Bronchial epithelial cell (primary cell): Measurements from ENCODE around the gene TMEM186. TPM values are rescaled to one million over a fixed set of nuclear protein-coding genes. Genes with fewer than 3 reads are reported as not detected.
A peak's percentile ranks its signal among the peaks of the same experiment; 100 is the strongest.
"Not testable (repeated sequence)": the region's sequence is repeated elsewhere in the genome, so short reads cannot be mapped to it uniquely, and the experiment has no call there.

ENCODE experiments used
- DNase-seq: peaks from one replicate; pipeline ENCODE4 v3.0.0-alpha.2; 2010; ENCODE audit warnings: low read depth
- FAIRE-seq: peaks from 2 replicates; lab custom pipeline; 2011; peaks lifted over from hg19 to GRCh38; lab: Jason Lieb, UNC
- H3K27me3 ChIP-seq: 2 replicates; pipeline ENCODE4 v1.5.1; 2011; ENCODE audit warnings: low read length; ENCODE audit not compliant: control insufficient read depth, insufficient read depth
- H3K36me3 ChIP-seq: 2 replicates; pipeline ENCODE4 v1.5.1; 2011; ENCODE audit warnings: low read length; ENCODE audit not compliant: control insufficient read depth, insufficient read depth
- H3K4me3 ChIP-seq: 2 replicates; pipeline ENCODE4 v1.5.1; 2011; ENCODE audit warnings: mild to moderate bottlenecking, low read depth, low read length, control low read depth
- total RNA-seq: library from RNA; depleted of rRNA; stranded (reverse); fragments of >200 nt; gene quantifications from 2 replicates; pipeline ENCODE4 v1.2.1, GENCODE V29; 2014
- TF ChIP-seq, protein P1 (sequence below): IDR thresholded peaks from 2 replicates; pipeline ENCODE4 v1.5.1; 2011; ENCODE audit warnings: mild to moderate bottlenecking, moderate library complexity, low read length, control low read depth, inconsistent platforms; ENCODE audit not compliant: insufficient read depth, severe bottlenecking

TMEM186 gene
- total RNA-seq, 1 donor from 2014 or later = 15.5 TPM

DNA sequence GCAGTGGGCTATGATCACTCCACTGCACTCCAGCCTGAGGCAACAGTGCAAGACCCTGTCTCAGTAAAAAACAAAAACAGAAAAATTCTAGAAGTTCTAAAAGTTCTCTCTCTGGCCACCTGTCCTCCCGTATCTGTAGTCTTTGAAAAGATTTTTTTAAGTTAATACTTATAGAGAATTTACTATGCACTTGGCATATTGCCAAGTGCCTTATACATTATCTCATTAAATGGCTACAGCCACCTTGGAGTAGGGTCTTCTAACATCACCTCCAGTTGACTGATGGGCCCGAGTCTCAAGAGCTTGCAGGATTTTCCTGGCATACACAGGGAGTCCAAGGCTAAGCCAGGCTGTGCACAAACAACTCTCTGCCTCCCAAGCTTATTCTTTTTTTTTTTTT, 44.7 kb downstream of the TMEM186 start:
- FAIRE-seq (no peak), DNase-seq (no peak)
- no peaks in the 10 kb centered on the region for H3K27me3 ChIP-seq
- no peak overlapping the region for H3K4me3 ChIP-seq
- no peaks in the 10 kb centered on the region for H3K36me3 ChIP-seq
- TF ChIP-seq, protein P1, sequence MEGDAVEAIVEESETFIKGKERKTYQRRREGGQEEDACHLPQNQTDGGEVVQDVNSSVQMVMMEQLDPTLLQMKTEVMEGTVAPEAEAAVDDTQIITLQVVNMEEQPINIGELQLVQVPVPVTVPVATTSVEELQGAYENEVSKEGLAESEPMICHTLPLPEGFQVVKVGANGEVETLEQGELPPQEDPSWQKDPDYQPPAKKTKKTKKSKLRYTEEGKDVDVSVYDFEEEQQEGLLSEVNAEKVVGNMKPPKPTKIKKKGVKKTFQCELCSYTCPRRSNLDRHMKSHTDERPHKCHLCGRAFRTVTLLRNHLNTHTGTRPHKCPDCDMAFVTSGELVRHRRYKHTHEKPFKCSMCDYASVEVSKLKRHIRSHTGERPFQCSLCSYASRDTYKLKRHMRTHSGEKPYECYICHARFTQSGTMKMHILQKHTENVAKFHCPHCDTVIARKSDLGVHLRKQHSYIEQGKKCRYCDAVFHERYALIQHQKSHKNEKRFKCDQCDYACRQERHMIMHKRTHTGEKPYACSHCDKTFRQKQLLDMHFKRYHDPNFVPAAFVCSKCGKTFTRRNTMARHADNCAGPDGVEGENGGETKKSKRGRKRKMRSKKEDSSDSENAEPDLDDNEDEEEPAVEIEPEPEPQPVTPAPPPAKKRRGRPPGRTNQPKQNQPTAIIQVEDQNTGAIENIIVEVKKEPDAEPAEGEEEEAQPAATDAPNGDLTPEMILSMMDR = no peak

DNA sequence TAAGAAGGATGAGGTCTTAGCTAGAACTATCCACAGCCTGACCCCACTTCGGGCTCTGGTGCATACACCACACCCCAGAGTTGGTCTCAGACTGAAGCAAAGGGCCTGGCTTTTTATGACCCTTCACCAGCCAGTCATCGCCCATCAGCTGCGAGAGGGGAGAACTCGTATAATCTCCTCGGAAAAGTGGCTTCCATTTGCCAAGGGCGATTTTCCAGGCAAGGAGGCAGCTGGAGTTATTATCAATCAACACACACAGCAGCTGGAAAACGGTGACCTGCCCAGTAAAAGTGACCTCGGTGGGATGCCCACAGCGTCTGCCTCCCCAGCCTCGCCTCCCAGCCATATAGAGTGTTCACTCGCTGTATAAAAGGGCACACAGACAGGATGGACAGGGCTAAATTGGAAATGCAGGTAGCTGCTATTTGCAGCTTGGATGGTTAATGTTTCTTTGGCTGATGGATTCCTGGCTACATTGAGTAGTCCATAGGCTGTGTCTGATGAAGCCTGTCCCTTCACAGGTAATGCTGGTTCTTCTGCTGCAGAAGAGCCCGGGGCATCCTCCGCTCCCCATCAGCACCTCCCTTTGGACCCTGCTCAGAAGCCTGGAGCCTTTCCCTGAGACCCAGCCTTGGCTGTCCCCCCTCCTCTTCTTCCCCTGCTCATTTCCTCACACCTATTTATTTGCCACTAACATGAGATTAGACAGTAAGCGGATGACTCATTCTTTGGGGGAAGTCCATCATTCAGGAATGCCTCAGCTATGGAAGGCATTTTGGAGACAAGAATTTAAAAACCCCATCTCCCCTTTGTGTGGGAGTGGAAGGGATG, 45.7 kb downstream of the TMEM186 start:
- TF ChIP-seq, protein P1 = no peak
- DNase-seq (peak; percentile 81), FAIRE-seq (no peak)
- no peaks in the 10 kb centered on the region for H3K27me3 ChIP-seq
- H3K36me3 ChIP-seq = no peaks in the 10 kb centered on the region
- no peak overlapping the region for H3K4me3 ChIP-seq

DNA sequence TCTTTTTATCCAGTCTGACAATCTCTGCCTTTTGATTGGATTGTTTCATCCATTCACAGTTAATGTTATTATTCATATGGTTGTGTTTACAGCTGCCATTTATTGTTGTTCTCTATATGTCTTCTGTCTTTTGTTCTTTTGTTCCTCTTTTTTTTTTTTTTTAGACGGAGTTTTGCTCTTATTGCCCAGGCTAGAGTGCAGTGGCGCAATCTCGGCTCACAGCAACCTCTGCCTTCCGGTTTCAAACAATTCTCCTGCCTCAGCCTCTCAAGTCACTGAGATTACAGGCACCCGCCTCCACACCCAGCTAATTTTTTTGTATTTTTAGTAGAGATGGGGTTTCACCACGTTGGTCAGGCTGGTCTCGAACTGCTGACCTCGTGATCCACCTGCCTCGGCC, 48.5 kb downstream of the TMEM186 start:
- not testable (repeated sequence) for FAIRE-seq, H3K27me3 ChIP-seq, DNase-seq, H3K36me3 ChIP-seq, H3K4me3 ChIP-seq

Other genes starting within 250 kb of the TMEM186 start
- gene TMEM114, start 207.1 kb downstream of the TMEM186 start, total RNA-seq = not detected in 2 replicates
- 14.5 and 21.0 TPM in 2 replicates for gene METTL22, start 175.9 kb downstream of the TMEM186 start, total RNA-seq
- 1.4 and 2.6 TPM in 2 replicates for gene ABAT, start 123.0 kb downstream of the TMEM186 start, total RNA-seq
- gene PMM2, start 200 bp upstream of the TMEM186 start, total RNA-seq = 20.5 and 25.5 TPM in 2 replicates
- 63.7 and 96.3 TPM in 2 replicates for gene CARHSP1, start 71.4 kb upstream of the TMEM186 start, total RNA-seq
- gene LITAFD, start 84.7 kb upstream of the TMEM186 start, total RNA-seq = not detected in 2 replicates
- gene USP7, start 166.3 kb upstream of the TMEM186 start, total RNA-seq = 41.3 and 48.1 TPM in 2 replicates